OCI-LY7 (cell line): ENCODE measurements around the gene CMTM6.

Experiments used
- CTCF ChIP-seq: fragments of 200-600 bp; sonication (generic); conservative IDR thresholded peaks from 2 replicates; pipeline ENCODE4 v1.5.1; 2014; ENCODE audit warnings: mild to moderate bottlenecking, antibody characterized with exemption, low read length, moderate library complexity, mixed read lengths
- EZH2phosphoT487 ChIP-seq: fragments of 200-600 bp; sonication (generic); IDR thresholded peaks from 2 replicates; pipeline ENCODE4 v1.6.1; 2018; ENCODE audit warnings: low read depth, borderline replicate concordance, mild to moderate bottlenecking, mixed run types, antibody characterized with exemption, low read length, moderate library complexity, mixed read lengths

- TF ChIP-seq EZH2phosphoT487 = no peak
- no peak for TF ChIP-seq CTCF
Observed at GRCh38 chr3:32450992-32451659, 51.5 kb downstream of the CMTM6 start.
